NCI-H345 treated with DMSO at 0.1 percent for 48 hours (cell line): Measurements from ENCODE around the gene KCNIP1.

Experiments
- DNase-seq: peaks from one replicate; lab custom pipeline; 2025; ENCODE audit not compliant: unreplicated experiment; lab: John Stamatoyannopoulos, UW

Gene KCNIP1

GRCh38 chr5:170638454-170639220, 134.8 kb downstream of the KCNIP1 start:
- peak; percentile 26 for DNase-seq

DNA sequence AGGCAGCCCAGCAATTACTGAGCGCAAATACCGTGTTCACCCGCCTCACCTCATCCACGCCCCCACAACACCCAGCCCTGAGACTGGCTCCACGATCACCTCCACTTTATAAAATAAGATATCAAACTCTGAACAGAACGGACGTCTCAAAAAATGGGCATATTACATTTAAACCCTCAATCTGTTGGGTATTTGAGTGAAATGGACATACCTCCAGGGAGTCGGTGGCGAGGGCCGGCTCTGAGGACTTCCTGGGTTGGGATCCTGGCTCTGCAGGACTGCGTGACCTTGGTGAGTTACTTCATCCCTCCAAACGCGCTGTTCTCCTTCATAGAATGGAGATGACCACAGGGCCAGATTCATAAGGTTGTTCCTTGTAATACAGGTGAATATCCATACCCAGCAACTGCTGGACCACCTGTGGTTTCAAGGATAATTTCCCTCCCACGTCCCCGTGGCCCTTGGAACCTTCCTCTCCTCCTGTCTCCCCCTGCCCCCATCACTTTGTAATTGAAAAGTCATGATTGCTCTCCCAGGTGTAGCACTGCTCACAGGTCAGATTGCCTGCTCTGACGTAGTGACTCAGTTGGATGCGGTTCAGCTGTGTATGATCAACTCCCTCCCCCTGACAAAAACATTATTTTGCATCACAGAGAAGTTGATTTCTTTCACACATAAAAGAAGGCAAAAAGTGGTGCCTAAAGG, 135.6 kb downstream of the KCNIP1 start:
- DNase-seq = no peak

GRCh38 chr5:170640731-170641588, 137.1 kb downstream of the KCNIP1 start:
- no peak for DNase-seq

DNA sequence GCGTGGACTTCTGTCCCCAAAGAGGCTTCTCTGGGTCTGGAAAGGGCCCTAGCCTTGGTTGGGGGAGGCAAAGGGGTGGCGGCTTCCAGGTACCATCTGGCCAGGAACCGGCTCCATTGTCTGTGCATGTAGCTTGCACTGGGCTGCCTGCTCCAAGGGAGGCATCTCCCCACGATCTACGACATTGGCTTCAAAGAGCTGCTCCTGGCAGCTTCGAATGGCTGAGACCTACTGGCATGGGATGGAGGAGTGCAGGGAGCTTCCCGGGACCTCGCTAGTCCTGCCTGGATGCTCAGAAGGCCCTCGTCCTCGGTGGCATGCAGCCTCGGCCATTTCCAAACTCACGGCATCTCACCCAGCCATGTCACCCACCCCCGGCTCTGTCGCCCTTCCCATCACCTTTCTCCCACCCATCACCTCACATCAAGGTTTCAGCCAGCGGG, 137.8 kb downstream of the KCNIP1 start:
- DNase-seq = no peak

DNA sequence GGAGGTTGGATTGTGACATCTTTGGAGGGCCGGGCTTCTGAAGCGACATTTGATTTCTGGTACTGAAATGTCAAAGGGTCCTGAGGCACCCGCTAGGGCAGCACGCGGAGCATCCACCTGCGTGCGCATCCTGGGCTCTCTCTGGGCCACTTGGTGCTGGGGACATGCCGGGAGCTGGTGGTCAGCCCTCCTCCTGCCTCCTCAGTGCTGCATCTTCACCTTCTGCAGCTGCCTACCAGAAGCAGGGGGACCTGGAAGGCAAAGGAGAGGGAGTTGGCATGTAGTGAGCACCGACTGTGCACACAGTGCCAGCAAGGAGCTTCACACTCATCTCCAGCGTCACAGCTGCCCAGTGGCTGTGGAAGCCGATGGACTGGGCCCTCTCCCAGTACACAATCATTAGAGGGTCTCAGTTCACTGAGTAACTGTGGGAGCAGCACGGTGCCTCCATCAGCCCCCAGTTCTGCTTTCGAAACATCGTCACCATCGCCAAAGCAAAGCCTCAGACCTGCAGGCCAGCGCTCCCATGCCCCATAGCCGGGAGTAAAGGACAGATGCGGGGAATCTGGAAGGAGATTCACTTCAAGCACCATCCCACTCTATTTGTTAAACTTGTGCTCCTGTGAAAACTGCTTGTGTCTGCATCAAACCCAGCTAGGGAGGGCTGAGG, 138.4 kb downstream of the KCNIP1 start:
- no peak for DNase-seq

DNA sequence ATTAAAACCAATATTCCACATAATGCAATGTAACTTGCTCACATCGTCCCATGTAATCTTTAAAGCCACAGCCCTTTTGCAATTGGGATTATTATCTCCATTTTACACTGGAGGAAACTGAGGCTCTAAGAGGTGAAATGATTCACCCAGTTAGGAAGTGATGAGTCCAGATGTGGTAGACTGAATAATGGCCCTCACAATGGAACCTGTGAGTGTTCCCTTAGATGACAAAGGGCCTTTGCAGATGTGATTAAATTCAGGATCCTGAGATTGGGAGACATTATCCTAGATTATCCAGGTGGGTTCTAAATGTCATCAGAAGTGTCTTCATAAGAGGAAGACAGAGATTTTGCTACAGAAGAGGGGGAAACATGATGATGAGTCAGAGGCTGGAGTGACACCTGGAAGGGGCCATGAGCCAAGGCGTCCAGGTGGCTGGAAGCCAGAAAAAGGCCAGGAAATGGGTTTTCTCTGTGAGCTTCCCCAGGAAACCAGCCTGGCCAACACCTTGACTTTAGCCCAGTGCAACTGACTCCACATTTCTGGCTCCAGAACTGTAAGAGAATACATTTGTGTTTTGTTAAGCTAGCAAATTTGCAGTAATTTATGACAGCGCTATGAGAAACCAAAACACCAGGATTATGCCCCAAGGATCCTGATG, 139.1 kb downstream of the KCNIP1 start:
- DNase-seq = no peak

- no peak for DNase-seq
Observed at GRCh38 chr5:170643591-170643990, 139.8 kb downstream of the KCNIP1 start.

DNA sequence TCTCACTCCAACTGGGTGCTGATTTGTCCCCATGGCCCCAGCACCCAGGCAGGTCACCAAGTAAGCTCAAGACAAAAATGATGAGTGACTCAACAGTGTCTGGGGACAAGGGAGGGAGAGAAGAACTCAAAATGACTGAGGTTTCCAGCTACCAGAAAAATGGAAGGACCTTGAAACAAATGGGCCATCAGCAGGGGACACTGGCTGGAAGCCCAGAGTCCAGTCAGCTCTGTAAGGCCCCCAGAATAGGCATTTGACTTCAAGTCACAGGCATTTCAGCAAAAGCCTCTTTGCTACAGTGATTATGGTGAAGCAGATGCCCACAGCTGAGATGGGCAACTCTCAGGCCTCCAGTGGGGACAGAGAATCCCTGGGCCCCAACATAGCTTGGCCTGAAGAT, 140.7 kb downstream of the KCNIP1 start:
- DNase-seq = no peak

GRCh38 chr5:170648541-170648940, 144.7 kb downstream of the KCNIP1 start:
- no peak for DNase-seq

GRCh38 chr5:170650850-170651249, 147.0 kb downstream of the KCNIP1 start:
- DNase-seq = no peak

- DNase-seq = no peak
Observed at GRCh38 chr5:170651604-170652277, 147.9 kb downstream of the KCNIP1 start.

DNA sequence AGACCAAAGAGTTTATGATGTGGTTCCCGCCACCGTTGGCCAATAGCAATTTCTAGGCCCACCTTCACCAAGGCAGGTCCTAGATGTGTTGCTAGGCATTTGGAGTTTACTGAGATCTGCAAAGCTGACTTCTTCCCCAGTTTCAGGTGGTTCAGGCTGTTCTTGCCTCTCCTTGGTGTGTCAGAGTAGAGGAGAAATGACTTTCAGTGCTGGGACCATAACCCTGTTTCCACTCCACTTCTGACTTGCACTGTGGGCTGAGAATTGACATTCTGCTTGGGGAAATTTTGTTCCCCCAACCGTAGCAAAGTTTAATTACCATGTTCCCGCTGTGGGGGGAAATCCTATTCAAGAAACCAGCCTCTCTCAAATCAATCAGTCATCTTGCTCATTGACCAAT, 151.7 kb downstream of the KCNIP1 start:
- DNase-seq = no peak

- no peak for DNase-seq
Observed at GRCh38 chr5:170655920-170656319, 152.1 kb downstream of the KCNIP1 start.

DNA sequence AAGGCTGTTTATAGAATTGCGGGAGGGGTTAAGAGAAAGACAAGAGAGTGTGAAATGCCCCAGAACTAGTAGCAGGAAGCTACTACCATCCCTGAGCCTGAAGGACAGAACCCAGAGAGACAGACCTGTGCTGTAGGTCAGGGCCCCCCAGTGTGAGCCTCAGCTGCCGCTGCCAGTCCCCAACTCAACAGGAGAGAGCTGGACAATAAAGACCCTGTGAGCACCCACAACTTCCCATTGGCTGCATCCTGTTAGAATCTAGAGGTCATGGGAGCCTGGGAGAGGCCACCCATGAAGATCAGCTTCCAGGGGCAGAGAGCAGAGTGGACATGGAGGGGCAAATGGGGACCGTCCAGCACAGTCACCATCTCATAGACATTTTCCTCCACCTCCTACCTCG, 152.5 kb downstream of the KCNIP1 start:
- no peak for DNase-seq

- DNase-seq = no peak
Observed at GRCh38 chr5:170660531-170660930, 156.7 kb downstream of the KCNIP1 start.

- DNase-seq = no peak
Observed at GRCh38 chr5:170662966-170663365, 159.1 kb downstream of the KCNIP1 start.

DNA sequence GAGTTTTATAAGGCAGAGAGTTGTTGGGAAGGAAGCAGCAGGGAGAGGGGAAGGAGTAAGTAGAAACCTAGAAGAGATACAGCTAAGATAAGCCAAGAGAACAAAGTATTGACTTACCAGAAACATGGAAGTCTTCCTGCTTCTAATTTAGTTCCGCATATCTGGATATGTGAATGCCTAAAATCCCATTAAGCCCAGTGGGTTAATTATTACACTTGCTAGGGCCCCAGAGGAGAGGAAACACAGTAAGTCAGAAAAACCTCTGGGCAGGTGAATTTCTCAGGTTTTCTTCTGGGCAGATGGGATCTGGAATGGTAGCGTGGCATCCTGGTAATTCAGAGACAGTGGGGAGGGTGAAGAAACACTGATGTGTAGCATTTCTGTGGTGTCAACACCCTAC, 175.0 kb downstream of the KCNIP1 start:
- DNase-seq = no peak

- DNase-seq = no peak
Observed at GRCh38 chr5:170681013-170681433, 177.2 kb downstream of the KCNIP1 start.

- DNase-seq = no peak
Observed at GRCh38 chr5:170691657-170692056, 187.8 kb downstream of the KCNIP1 start.

GRCh38 chr5:170693701-170694100, 189.9 kb downstream of the KCNIP1 start:
- no peak for DNase-seq
